LNCAP (cell line): ENCODE results near the gene NELL2.

Experiments used
- CTCF ChIP-seq: fragments of 450-650 bp; IDR thresholded peaks from 2 replicates; pipeline ENCODE4 v1.5.1; 2017; ENCODE audit warnings: mild to moderate bottlenecking

NELL2 gene

DNA sequence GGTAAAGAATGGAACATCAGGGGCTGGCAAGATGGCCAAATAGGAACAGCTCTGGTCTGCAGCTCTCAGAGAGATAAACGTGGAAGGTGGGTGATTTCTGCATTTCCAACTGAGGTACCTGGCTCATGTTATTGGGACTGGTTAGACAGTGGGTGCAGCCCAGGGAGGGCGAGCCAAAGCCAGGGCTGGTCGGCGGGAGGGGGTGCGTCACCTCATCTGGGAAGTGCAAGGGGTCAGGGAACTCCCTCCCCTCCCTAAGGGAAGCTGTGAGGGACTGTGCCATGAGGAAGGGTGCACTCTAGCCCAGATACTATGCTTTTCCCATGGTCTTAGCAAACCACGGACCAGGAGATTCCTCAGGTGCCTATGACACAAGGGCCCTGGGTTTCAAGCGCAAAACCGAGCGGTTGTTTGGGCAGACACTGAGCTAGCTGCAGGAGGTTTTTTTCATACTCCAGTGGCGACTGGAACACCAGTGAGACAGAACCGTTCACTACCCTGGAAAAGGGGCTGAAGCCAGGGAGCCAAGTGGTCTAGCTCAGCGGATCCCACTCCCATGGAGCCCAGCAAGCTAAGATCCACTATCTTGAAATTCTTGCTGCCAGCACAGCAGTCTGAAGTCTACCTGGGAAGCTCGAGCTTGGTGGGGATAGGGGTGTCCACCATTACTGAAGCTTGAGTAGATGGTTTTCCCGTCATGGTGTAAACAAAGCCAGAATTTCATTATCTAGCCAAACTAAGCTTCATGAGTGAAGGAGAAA is 317.6 kb downstream of the NELL2 start:
- TF ChIP-seq CTCF: no peak

GRCh38 chr12:44555454-44555853 is 320.7 kb downstream of the NELL2 start:
- no peak for TF ChIP-seq CTCF

GRCh38 chr12:44551631-44552030 is 324.5 kb downstream of the NELL2 start:
- TF ChIP-seq CTCF: no peak

DNA sequence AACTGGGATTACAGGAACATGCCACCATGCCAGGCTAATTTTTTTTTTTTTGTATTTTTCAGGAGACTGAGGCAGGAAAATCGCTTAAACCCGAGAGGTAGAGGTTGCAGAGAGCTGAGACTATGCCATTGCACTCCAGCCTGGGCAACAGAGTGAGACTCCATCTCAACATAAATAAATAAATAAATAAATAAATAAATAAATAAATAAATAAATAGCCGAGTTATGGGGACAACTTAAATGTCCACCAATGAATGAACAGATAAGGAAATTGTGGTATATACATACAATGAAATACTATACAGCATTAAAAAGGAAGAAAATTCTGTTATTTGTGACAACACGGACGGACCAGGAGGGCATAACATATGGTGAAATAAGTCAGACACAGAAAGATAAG is 325.7 kb downstream of the NELL2 start:
- no peak for TF ChIP-seq CTCF

DNA sequence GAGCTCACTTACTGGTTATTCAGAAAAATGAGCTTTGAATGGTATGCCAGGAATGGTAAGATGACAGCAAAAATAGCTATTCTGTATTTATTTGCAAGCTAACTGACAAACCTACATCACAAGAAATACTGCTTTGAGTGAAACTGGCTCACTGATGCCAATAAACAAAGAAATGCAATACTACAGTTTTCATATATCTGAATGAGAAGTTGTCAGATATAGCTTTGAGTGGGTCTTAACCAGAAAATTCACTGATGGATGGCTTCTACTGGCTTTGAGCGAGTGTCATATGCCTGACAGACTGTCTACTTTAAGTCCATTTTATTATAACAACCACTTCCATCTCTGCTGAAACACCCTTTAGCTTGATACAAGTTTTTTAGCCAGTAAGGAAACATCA is 330.1 kb downstream of the NELL2 start:
- no peak for TF ChIP-seq CTCF

DNA sequence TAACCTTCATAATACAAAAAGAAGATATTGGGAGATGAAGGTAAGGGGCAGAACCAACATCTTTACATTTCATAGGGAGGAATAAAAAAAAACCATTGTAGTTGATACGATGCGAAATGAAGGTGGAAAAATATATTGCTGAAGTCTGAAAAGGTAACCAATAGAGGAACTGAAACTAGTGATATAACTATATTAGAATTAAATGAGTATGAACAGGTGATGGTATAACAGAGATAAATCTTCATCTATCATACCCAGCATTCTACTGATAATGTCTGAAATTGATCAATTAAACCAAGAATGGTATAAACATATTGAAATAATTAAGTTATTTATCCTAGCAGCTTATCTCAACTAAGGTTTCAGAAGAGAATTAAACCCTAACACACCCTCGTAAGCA is 332.1 kb downstream of the NELL2 start:
- no peak for TF ChIP-seq CTCF

DNA sequence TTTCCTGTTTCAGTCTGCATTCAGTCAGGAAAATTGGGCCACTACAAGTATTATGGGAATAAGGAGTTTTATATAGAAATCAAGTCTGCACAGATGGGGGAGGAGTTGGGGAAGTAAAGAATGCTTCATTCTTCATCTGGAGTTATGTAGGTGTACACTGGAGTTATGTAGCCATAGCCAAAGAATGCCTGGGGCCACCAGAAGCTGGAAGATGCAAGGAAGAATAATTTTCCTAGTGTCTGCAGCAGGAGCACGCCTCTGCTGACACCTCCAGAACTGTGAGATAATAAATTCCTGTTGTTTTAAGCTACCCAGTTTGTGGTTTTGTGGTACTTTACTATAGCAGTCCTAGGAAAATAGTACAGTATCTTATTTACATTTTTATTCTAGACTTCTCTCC is 333.4 kb downstream of the NELL2 start:
- no peak for TF ChIP-seq CTCF

DNA sequence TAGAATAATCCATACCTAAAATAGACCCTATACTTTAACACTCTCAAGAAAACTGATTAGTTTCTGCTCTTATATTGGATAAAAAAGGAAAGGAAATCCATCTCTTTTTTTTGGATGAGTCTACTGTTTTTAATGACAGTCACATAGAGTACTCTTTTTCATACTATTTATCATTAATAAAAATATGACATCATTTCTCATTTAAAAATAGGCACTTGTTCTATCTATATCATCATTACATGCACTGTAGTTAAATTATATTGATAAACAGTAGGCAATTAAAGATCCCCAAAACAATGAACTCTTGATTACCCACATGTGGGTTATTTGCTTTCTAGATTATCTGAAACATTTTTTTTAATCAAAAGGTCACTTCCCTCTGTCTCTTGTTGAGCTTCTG is 338.8 kb downstream of the NELL2 start:
- no peak for TF ChIP-seq CTCF
